ENCODE data around the gene ADD2. TPM values are rescaled to one million over a fixed set of nuclear protein-coding genes. Genes with fewer than 3 reads are reported as not detected.
A peak's percentile ranks its signal among the peaks of the same experiment; 100 is the strongest.
"Not testable (repeated sequence)": the region's sequence is repeated elsewhere in the genome, so short reads cannot be mapped to it uniquely, and the experiment has no call there.

ADD2 gene, protein sequence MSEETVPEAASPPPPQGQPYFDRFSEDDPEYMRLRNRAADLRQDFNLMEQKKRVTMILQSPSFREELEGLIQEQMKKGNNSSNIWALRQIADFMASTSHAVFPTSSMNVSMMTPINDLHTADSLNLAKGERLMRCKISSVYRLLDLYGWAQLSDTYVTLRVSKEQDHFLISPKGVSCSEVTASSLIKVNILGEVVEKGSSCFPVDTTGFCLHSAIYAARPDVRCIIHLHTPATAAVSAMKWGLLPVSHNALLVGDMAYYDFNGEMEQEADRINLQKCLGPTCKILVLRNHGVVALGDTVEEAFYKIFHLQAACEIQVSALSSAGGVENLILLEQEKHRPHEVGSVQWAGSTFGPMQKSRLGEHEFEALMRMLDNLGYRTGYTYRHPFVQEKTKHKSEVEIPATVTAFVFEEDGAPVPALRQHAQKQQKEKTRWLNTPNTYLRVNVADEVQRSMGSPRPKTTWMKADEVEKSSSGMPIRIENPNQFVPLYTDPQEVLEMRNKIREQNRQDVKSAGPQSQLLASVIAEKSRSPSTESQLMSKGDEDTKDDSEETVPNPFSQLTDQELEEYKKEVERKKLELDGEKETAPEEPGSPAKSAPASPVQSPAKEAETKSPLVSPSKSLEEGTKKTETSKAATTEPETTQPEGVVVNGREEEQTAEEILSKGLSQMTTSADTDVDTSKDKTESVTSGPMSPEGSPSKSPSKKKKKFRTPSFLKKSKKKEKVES
- total RNA-seq: 6.1 and 8.2 TPM in 2 replicates

DNA sequence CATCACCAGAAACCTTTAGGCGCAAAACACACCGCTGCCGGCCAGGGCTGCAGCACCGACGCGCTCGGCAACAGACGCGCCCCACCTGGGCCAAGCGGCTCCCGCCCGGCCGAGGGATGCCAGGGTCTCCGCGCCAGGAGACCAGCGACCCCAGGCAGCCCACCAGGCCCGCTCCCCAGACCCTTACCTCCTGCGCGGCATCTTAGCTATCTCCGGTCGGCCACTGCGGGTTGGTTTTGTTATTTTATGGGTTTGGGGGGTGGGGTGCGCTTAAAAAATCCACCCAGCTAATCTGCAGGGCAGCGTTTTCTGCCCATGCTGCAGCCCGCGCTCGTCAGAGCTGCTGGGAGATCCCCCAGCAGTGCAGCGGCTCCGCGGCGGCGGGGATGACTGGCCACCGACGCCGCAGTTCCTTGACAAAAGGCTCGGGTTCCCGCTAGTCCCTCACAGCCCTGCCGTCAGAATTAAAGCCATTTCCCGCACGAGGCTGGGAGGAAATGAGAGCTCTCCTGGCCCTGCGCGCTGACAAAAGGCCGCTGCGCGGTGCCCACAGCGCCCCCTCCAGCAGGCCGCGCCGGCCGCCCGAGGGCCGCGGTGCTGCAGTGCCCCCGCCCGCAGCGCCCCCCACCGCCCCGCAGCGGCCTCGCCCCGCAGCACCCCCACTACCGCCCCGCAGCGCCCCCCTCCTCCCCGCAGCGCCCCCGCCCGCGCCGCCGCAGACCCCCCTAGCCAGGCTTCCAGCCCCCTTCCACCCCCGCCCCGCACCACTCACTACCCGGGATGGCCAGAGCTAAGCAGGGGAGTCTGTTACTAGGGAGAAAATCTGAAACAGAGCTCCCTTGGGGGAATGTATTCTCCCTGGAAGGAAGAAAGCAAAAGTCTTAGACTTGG, at the start of gene ADD2:
ADD2 (minus strand) TSS at position 502 of the 891 bp plus-strand sequence. CDS start 61,792 bp downstream, outside the sequence.
- peaks cover 10% of the 10 kb centered on the region for H3K4me1 Mint-ChIP-seq
- H3K4me3 Mint-ChIP-seq: peak within 1 kb of the TSS; percentile 89
- DNase-seq: peak; percentile 84
- peak within 1 kb of the TSS; percentile 68 for H3K27ac Mint-ChIP-seq
- H3K27me3 Mint-ChIP-seq: peaks cover 43% of the 10 kb centered on the region
- H3K9me3 Mint-ChIP-seq: no peaks in the 10 kb centered on the region
- H3K36me3 Mint-ChIP-seq (ENCODE audit: low read depth): no peaks in the 10 kb centered on the region
- intact Hi-C loops (cut with micrococcal nuclease): loop anchor here (5.0 kb wide), 1 partner anchor 111 kb away; no protein-coding TSS in a partner anchor

DNA sequence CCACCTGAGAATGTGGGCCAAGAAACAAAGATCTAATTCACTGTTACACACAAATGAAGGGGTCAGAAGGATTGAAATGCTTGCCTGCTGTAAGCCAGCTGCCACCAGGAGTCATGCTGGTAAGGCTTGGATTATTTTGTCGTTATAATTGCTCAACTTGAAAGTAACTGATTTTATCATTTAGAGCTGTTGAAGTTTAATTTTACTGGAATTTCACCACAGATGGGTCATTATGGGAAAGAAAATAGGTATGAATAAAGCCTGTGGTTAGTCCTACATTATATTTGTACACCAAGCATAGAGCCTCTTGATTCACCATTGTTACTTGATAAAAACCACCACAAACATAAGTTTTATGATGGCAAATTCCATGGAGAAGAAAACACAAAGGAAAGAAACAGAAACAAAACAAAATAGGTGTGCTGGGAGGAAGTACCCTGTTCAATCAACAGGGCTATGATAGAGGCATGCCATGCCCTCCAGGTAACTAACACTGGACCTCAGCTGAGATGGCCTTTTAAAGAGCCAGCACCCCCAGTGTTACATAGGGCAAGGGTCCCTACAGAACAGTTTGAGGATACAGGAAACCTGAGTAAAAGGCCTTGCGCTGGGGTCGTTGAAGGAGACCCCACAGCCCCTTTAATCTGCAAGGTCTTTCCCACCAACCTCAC, 49.4 kb upstream of the ADD2 start:
- no peak overlapping the region for H3K27ac Mint-ChIP-seq
- peaks cover 3% of the 10 kb centered on the region for H3K27me3 Mint-ChIP-seq
- no peak overlapping the region for H3K4me3 Mint-ChIP-seq
- intact Hi-C loops (cut with micrococcal nuclease): loop anchor here (5.0 kb wide), 1 partner anchor 45 kb away; no protein-coding TSS in a partner anchor
- DNase-seq: no peak
- no peaks in the 10 kb centered on the region for H3K9me3 Mint-ChIP-seq
- peaks cover 4% of the 10 kb centered on the region for H3K4me1 Mint-ChIP-seq
- H3K36me3 Mint-ChIP-seq (ENCODE audit: low read depth): no peaks in the 10 kb centered on the region

DNA sequence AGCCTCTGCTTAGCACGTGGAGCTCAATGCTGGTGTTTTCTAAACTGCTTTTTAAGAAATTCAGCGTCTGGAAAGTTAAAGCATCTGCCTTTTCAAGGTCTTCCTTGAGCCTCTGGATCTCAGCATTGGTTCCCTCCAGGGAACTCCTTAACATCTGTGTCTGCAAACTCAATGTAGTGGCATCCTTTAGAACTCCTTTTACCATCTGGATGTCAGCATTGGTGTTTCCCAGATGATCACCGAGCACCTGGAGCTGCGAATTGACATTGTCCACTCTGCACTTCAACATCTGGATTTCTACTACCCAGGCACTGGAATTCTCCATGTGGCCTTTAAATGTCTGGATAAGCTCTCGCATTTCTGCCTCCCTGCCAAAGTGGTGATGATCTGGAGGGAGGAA, 48.7 kb upstream of the ADD2 start:
- no peaks in the 10 kb centered on the region for H3K36me3 Mint-ChIP-seq (ENCODE audit: low read depth)
- intact Hi-C loops (cut with micrococcal nuclease): loop anchor here (5.0 kb wide), 1 partner anchor 46 kb away; no protein-coding TSS in a partner anchor
- peaks cover 4% of the 10 kb centered on the region for H3K4me1 Mint-ChIP-seq
- no peak overlapping the region for H3K4me3 Mint-ChIP-seq
- H3K27me3 Mint-ChIP-seq: peaks cover 3% of the 10 kb centered on the region
- DNase-seq: no peak
- no peaks in the 10 kb centered on the region for H3K9me3 Mint-ChIP-seq
- no peak overlapping the region for H3K27ac Mint-ChIP-seq

DNA sequence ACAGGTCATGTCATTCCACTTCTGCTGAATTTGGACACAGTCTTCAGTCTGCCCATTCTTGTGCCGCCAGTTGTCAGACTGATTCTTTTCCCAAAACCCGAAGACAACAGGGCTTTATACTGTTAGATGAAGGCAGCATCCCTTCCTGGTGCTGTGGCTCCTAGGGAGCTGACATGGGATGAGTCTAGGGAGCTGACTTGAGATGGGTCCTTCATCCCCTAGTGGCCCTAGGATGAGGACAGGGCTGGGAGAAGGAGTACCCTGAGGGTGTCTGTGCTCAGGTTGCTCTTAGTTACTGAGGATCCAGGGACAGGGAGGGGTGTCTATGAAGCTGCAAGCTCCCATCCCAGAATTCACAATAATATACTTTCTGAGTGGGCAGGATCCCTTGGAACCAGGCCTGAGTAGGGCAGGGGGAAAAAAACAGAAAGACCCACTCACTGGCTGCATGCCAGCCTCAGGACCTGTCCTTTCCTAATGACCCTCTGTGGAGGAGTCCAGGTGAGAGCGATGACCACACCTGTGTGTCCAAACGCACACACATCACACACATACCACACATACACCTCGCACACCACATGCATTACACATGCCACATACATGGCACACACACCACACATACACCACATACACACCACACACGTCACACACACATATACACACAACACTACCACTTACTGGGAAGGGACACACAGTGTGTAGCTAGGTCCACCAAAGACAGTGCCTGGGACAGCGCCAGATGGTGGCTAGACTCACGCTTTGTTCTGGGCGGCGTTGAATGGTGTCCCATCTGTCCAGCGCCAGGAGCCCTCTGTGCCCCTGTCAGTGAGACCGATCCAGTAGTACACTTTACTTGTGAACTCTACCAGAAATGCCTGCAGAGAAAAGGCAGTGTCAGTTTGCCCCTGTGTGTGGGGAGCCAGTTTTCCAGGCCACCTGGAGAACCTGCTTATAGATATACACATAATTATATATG, 41.3 kb upstream of the ADD2 start:
- no peaks in the 10 kb centered on the region for H3K36me3 Mint-ChIP-seq (ENCODE audit: low read depth)
- intact Hi-C loops (cut with micrococcal nuclease): no loop called here
- no peak overlapping the region for H3K27ac Mint-ChIP-seq
- no peak overlapping the region for H3K4me3 Mint-ChIP-seq
- H3K4me1 Mint-ChIP-seq: no peaks in the 10 kb centered on the region
- H3K27me3 Mint-ChIP-seq: no peaks in the 10 kb centered on the region
- no peak for DNase-seq
- H3K9me3 Mint-ChIP-seq: no peaks in the 10 kb centered on the region

DNA sequence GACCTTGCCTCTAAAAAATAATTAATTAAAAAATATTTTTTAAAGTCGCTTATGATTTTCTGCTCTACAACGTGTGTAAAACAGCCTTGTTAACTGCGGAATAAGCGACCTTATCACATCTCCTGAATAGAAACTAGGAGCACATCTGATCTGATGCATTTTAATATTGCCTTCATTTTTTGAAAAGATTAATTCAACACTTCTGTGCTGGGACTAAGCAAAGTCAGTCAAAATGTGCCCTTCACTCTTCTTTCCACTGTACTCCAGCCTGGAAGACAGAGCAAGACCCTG, 39.8 kb upstream of the ADD2 start:
- H3K4me1 Mint-ChIP-seq: no peaks in the 10 kb centered on the region
- no peak overlapping the region for H3K4me3 Mint-ChIP-seq
- no peaks in the 10 kb centered on the region for H3K36me3 Mint-ChIP-seq (ENCODE audit: low read depth)
- H3K9me3 Mint-ChIP-seq: no peaks in the 10 kb centered on the region
- H3K27me3 Mint-ChIP-seq: no peaks in the 10 kb centered on the region
- H3K27ac Mint-ChIP-seq: no peak overlapping the region
- DNase-seq: no peak
- intact Hi-C loops (cut with micrococcal nuclease): no loop called here

DNA sequence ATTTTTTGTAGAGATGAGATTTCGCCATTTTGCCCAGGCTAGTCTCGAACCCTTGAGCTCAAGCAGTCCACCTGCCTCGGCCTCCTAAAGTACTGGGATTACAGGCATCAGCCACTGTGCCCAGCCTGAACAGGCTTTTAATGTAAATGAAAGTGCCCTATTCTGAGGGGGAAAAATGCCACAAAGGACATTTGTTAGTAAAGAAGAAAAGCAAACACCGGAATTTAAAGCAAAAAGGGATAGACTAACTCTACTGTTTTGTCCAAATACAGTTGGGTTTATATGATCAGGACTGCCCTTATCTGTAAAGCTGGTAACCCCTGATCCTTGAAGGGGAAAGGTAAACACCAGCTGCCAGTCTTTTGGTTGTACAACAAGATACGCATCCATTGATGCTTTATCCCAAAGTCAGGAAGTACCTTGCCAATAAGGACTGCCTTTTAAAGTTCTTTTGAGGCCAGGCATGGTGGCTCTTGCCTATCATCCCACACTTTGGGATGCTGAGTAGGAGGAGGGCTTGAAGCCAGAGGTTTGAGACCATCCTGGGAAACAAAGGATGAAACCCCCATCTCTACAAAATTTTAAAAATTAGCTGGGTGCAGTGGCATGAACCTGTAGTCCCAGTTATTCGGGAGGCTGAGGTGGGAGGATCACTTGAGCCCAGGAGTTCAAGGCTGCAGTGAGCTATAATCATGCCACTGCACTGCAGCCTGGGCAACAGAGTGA, 39.3 kb upstream of the ADD2 start:
- Mint-ChIP-seq H3K27me3 (no peaks in the 10 kb centered on the region), H3K4me3 (no peak overlapping the region), H3K36me3 (ENCODE audit: low read depth) (no peaks in the 10 kb centered on the region), H3K9me3 (no peaks in the 10 kb centered on the region), H3K4me1 (no peaks in the 10 kb centered on the region), H3K27ac (no peak overlapping the region)
- intact Hi-C loops (cut with micrococcal nuclease): no loop called here
- DNase-seq: no peak

DNA sequence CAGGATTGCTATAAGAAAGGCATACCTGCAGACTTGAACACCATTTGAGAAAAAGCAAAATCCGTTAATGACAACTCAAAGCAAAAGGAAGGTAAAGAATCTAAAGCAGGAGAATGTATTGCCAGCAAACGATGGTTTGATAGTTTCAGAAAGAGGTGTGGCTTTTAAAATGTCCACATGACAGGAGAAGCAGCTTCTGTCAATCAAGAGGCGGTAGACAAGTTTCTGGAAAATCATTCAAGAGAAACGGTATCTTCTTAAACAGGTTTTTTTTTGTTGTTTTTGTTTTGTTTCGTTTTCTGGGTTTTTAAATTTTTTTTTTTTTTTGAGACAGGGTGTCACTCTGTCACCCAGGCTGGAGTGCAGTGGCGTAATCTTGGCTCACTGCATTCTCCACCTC, 38.6 kb upstream of the ADD2 start:
- intact Hi-C loops (cut with micrococcal nuclease): no loop called here
- Mint-ChIP-seq H3K4me3 (no peak overlapping the region), H3K9me3 (no peaks in the 10 kb centered on the region), H3K27ac (no peak overlapping the region), H3K27me3 (no peaks in the 10 kb centered on the region), H3K36me3 (ENCODE audit: low read depth) (no peaks in the 10 kb centered on the region), H3K4me1 (no peaks in the 10 kb centered on the region)
- no peak for DNase-seq

DNA sequence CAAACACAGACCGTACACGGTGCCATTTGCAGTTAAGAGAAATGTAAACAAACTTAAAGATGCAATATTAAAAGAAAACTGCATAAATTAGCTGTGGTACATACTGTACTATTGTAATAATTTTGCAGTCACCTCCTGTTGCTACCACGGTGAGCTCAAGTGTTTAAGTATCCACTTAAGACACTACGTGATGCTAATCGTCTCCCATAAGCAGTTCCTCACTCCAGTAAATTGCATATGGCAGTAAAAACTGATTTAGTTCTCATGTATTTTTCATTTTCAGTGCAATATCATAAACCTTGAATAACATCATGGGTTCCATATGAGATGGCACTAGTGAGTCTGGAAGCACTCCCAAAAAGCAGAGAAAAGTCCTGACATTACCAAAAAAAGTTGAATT, 38.0 kb upstream of the ADD2 start:
- no peak overlapping the region for H3K27ac Mint-ChIP-seq
- H3K27me3 Mint-ChIP-seq: no peaks in the 10 kb centered on the region
- no peak for DNase-seq
- no peaks in the 10 kb centered on the region for H3K36me3 Mint-ChIP-seq (ENCODE audit: low read depth)
- H3K9me3 Mint-ChIP-seq: no peaks in the 10 kb centered on the region
- intact Hi-C loops (cut with micrococcal nuclease): no loop called here
- no peak overlapping the region for H3K4me3 Mint-ChIP-seq
- H3K4me1 Mint-ChIP-seq: no peaks in the 10 kb centered on the region

DNA sequence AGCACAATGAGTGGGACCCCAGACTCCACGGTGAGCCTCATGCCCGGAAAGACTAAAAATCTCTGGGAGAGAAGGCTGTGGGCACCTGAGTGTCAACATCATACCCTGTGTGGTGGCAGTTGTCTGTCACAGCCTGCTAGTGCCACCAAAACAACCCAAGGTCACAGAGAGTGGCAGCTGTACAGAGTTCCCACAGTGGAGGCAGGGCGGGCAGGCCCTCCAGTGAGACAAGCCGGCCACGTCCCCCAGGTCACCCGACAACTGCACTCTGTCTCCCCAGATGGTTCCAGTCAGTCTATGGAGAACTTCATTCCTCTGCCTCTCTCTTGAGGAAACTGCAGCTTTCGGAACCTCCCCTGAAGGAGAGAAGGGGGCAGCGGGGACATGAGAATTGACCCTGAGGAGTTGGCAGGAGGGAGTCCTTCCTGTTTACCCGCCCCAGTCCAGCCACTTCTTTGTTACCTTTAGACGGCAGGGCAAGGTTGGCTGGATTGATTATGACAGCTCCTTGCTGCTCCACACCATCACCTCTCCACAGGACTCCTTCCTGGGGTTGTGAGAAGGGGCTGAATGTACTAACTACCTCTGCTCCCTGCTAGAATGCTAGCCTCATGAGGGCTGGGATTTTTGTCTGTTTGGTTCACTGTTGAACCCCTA, 33.7 kb upstream of the ADD2 start:
- Mint-ChIP-seq H3K4me3 (no peak overlapping the region), H3K4me1 (peaks cover 3% of the 10 kb centered on the region), H3K9me3 (no peaks in the 10 kb centered on the region), H3K27ac (no peak overlapping the region), H3K36me3 (ENCODE audit: low read depth) (no peaks in the 10 kb centered on the region), H3K27me3 (no peaks in the 10 kb centered on the region)
- no peak for DNase-seq
- intact Hi-C loops (cut with micrococcal nuclease): no loop called here

DNA sequence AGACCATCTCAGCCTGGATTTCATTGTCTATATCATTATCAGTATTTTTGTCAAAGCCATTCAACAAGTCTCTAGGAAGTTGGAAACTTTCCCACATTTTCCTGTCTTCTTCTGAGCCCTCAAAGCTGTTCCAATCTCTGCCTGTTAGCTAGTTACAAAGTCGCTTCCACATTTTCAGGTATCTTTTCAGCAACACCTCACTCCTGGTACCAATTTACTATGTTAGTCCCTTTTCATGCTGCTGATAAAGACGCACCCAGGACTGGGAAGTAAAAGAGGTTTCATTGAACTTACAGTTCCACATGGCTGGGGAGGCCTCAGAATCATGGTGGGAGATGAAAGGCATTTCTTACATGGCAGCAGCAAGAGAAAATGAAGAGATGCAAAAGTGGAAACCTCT, 31.7 kb upstream of the ADD2 start:
- intact Hi-C loops (cut with micrococcal nuclease): no loop called here
- no peak overlapping the region for H3K4me3 Mint-ChIP-seq
- no peak for DNase-seq
- H3K27ac Mint-ChIP-seq: no peak overlapping the region
- H3K4me1 Mint-ChIP-seq: peaks cover 3% of the 10 kb centered on the region
- no peaks in the 10 kb centered on the region for H3K36me3 Mint-ChIP-seq (ENCODE audit: low read depth)
- H3K9me3 Mint-ChIP-seq: no peaks in the 10 kb centered on the region
- no peaks in the 10 kb centered on the region for H3K27me3 Mint-ChIP-seq

DNA sequence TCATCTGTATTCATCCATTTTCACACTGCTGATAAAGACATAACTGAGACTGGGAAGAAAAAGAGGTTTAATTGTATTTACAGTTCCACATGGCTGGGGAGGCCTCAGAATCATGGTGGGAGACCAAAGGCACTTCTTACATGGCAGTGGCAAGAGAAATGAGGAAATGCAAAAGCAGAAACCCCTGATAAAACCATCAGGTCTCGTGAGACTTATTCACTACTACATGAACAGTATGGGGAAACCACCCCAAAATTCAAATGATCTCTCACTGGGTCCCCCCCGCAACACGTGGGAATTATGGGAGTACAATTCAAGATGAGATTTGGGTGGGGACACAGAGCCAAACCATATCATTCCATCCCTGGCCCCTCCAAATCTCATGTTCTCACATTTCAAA, 30.0 kb upstream of the ADD2 start:
- intact Hi-C loops (cut with micrococcal nuclease): not testable (repeated sequence)

DNA sequence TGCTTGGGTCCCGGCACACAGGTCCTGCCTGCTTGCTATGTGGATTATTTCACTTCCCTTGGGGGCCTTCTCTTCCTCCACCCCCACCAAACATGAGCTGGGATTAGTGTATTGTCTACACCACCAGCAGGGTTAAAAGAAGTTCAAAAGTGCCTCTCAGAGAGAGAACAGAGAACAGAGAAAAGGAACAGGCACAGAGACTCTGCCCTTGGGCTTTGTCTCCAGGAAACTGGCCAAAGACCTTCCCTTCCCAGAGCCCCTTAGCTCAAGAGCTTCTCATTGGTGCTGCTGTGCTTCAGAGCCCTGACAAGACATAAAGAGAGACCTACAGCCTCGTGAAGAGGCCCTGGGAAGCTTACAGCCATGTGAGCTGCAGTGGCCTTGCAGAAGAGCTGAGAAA, 29.5 kb upstream of the ADD2 start:
- H3K27me3 Mint-ChIP-seq: peaks cover 12% of the 10 kb centered on the region
- no peaks in the 10 kb centered on the region for H3K9me3 Mint-ChIP-seq
- H3K4me3 Mint-ChIP-seq: no peak overlapping the region
- DNase-seq: no peak
- intact Hi-C loops (cut with micrococcal nuclease): no loop called here
- H3K4me1 Mint-ChIP-seq: peaks cover 3% of the 10 kb centered on the region
- no peak overlapping the region for H3K27ac Mint-ChIP-seq
- no peaks in the 10 kb centered on the region for H3K36me3 Mint-ChIP-seq (ENCODE audit: low read depth)

More for the DNA sequence above, 30.0 kb upstream of the ADD2 start:
- not testable (repeated sequence) for H3K9me3 Mint-ChIP-seq; DNase-seq; H3K36me3 Mint-ChIP-seq (ENCODE audit: low read depth); H3K27me3 Mint-ChIP-seq; H3K4me1 Mint-ChIP-seq; H3K27ac Mint-ChIP-seq; H3K4me3 Mint-ChIP-seq

Measured in activated CD4-positive, alpha-beta T cell treated with anti-CD3 and anti-CD28 coated beads, Interleukin-2, amount 10 ng/mL, durations not matched to agents 24 days and 14 days (primary cell).